Endothelial cell of umbilical vein (primary cell): ENCODE data around the gene KIZ. TPM values are rescaled to one million over a fixed set of nuclear protein-coding genes. Genes with fewer than 3 reads are reported as not detected.

Experiments
- BruUV-seq: library from RNA; stranded (reverse); fragments of 400-500 nt; replicated peaks from 2 replicates; lab custom pipeline; 2021; lab: Mats Ljungman, UMichigan
- CTCF ChIA-PET: fragments of 300-600, 350-600 bp; sonication (Branson Sonifier 250); formaldehyde crosslinking; loops from one replicate; lab custom pipeline; 2021; ENCODE audit warnings: antibody characterized with exemption, inconsistent platforms; lab: Charles Lee
- POLR2A ChIA-PET: fragments of 300-600, 350-600 bp; sonication (Branson Sonifier 250); formaldehyde crosslinking; loops from one replicate; lab custom pipeline; 2021; ENCODE audit warnings: antibody characterized with exemption, inconsistent platforms; lab: Charles Lee
- DNase-seq: peaks from one replicate; pipeline ENCODE4 v3.0.0-alpha.2; 2011; ENCODE audit warnings: low read depth, low spot score
- FAIRE-seq: peaks from 2 replicates; lab custom pipeline; 2011; peaks lifted over from hg19 to GRCh38; lab: Jason Lieb, UNC
- H2AFZ ChIP-seq: 2 replicates; pipeline ENCODE4 v1.6.0; 2012; ENCODE audit warnings: low read depth, low read length, control low read depth, inconsistent platforms
- H3K27ac ChIP-seq: 2 replicates; pipeline ENCODE4 v1.5.1; 2011; ENCODE audit warnings: low read depth, mild to moderate bottlenecking, control low read depth, low read length, moderate library complexity; ENCODE audit not compliant: insufficient read depth
- H3K27me3 ChIP-seq, 2 experiments: 2 replicates each; pipeline versions ENCODE4 v1.6.0 to v1.6.1; 2011; ENCODE audit warnings: low read length in 2 of 2, mixed read lengths in 1 of 2; ENCODE audit not compliant: control insufficient read depth in 2 of 2, insufficient read depth in 2 of 2
- H3K36me3 ChIP-seq, 2 experiments: 2 replicates in 1 of 2; 3 replicates in 1 of 2; pipeline ENCODE4 v1.5.1; 2011; ENCODE audit warnings: low read length in 2 of 2, mild to moderate bottlenecking in 1 of 2, moderate library complexity in 1 of 2; ENCODE audit not compliant: control insufficient read depth in 2 of 2, insufficient read depth in 2 of 2; ENCODE audit errors: extremely low read depth in 1 of 2
- H3K4me1 ChIP-seq: 3 replicates; pipeline ENCODE4 v1.5.1; 2011; ENCODE audit warnings: mild to moderate bottlenecking, low read length; ENCODE audit not compliant: control insufficient read depth, insufficient read depth; ENCODE audit errors: extremely low read depth
- H3K4me2 ChIP-seq: 2 replicates; pipeline ENCODE4 v1.6.1; 2011; ENCODE audit warnings: low read length, control low read depth, mixed read lengths; ENCODE audit not compliant: insufficient read depth
- H3K4me3 ChIP-seq, 3 experiments: fragments of 200-600 bp in 1 of 3; sonication (generic), shearing (Covaris generic) in 1 of 3; replicated peaks in 1 of 3; 2 replicates each; pipeline ENCODE4 v1.5.1; 2011 to 2016; ENCODE audit warnings: control low read depth in 3 of 3, low read length in 3 of 3, mild to moderate bottlenecking in 2 of 3, inconsistent platforms in 1 of 3, low read depth in 1 of 3, moderate library complexity in 1 of 3; ENCODE audit not compliant: insufficient read depth in 1 of 3
- H3K79me2 ChIP-seq: 2 replicates; pipeline ENCODE4 v1.6.0; 2012; ENCODE audit warnings: low read length, inconsistent platforms; ENCODE audit not compliant: control insufficient read depth, insufficient read depth
- H3K9ac ChIP-seq: replicated peaks from 2 replicates; pipeline ENCODE3; 2011; ENCODE audit warnings: low read length, control low read depth; ENCODE audit not compliant: insufficient read depth; ENCODE audit errors: extremely low read depth
- H3K9me1 ChIP-seq: replicated peaks from 3 replicates; pipeline ENCODE4 v1.6.0; 2011; ENCODE audit warnings: mild to moderate bottlenecking, low read length; ENCODE audit not compliant: control insufficient read depth, insufficient read depth; ENCODE audit errors: extremely low read depth
- H3K9me3 ChIP-seq: replicated peaks from 2 replicates; pipeline ENCODE4 v1.5.1; 2012; ENCODE audit warnings: low read length, inconsistent platforms; ENCODE audit not compliant: control insufficient read depth, insufficient read depth
- H4K20me1 ChIP-seq: replicated peaks from 2 replicates; pipeline ENCODE3; 2011; ENCODE audit warnings: mild to moderate bottlenecking, low read length; ENCODE audit not compliant: control insufficient read depth, insufficient read depth; ENCODE audit errors: extremely low read depth
- EZH2 ChIP-seq: IDR thresholded peaks from 2 replicates; pipeline ENCODE4 v1.6.1; 2012; ENCODE audit warnings: borderline replicate concordance, low read depth, mild to moderate bottlenecking, moderate library complexity, low read length, inconsistent platforms; ENCODE audit not compliant: severe bottlenecking
- FOS ChIP-seq: IDR thresholded peaks from 2 replicates; pipeline ENCODE4 v1.6.1; 2011; ENCODE audit warnings: mild to moderate bottlenecking, low read length, moderate library complexity, borderline replicate concordance; ENCODE audit not compliant: insufficient read depth
- GATA2 ChIP-seq: IDR thresholded peaks from 2 replicates; pipeline ENCODE4 v1.7.0; 2011; ENCODE audit warnings: low read depth, mild to moderate bottlenecking, moderate library complexity, mixed read lengths, low read length; ENCODE audit not compliant: insufficient read length, insufficient read depth
- JUN ChIP-seq: IDR thresholded peaks from 2 replicates; pipeline ENCODE4 v1.6.1; 2011; ENCODE audit warnings: borderline replicate concordance, low read depth; ENCODE audit not compliant: insufficient read length, insufficient read depth
- MYC ChIP-seq: IDR thresholded peaks from one replicate; pipeline ENCODE4 v1.6.1; 2011; ENCODE audit warnings: mild to moderate bottlenecking, low read depth, low read length
- POLR2A ChIP-seq: IDR thresholded peaks from 2 replicates; pipeline ENCODE4 v1.6.1; 2012; ENCODE audit warnings: low read depth, mild to moderate bottlenecking, control low read depth, low read length
- POLR2AphosphoS5 ChIP-seq: IDR thresholded peaks from 2 replicates; pipeline ENCODE4 v1.6.1; 2012; ENCODE audit warnings: low read depth, mild to moderate bottlenecking, control low read depth, low read length, moderate library complexity; ENCODE audit not compliant: insufficient read depth
- dilution Hi-C: fragments of 300-500 bp; cut with MboI; formaldehyde crosslinking; loops from one replicate; pipeline ENCODE4 v1.15.0; 2019; ENCODE audit warnings: low sequenced_read_pairs; ENCODE audit not compliant: extremely low pct_ligation_motif_present
- intact Hi-C: fragments of 100-400 bp; cut with micrococcal nuclease; formaldehyde crosslinking; loops from one replicate; pipeline ENCODE4 v1.10.0; 2022
- polyA plus RNA-seq, 4 experiments: library from polyadenylated mRNA; depleted of rRNA in 3 of 4; stranded (reverse) in 3 of 4; unstranded in 1 of 4; fragments of >200 nt; gene quantifications; 2 replicates each; pipeline versions ENCODE4 v1.2.1 to v1.2.3, GENCODE V29; 2011 to 2012; ENCODE audit warnings: missing spikeins in 1 of 4
- total RNA-seq: library from RNA; stranded (reverse); gene quantifications from 2 replicates; pipeline ENCODE4 v1.2.3, GENCODE V29; 2021
- TF ChIP-seq, protein P1 (sequence below), 2 donors: IDR thresholded peaks; 1 replicate in 1 of 2; 2 replicates in 1 of 2; pipeline ENCODE4 v1.5.1; 2011; ENCODE audit warnings: low read length in 2 of 2, mild to moderate bottlenecking in 2 of 2, moderate library complexity in 2 of 2, control low read depth in 1 of 2, inconsistent platforms in 1 of 2, low read depth in 1 of 2; ENCODE audit not compliant: insufficient read depth in 1 of 2; ENCODE audit errors: extremely low read depth in 1 of 2
- TF ChIP-seq, protein P2 (sequence below): IDR thresholded peaks from 2 replicates; pipeline ENCODE4 v1.6.1; 2011; ENCODE audit not compliant: insufficient read depth, insufficient read length

The KIZ gene
- total and polyA plus RNA-seq, 2 donors (not counting 3 experiments of a cell fraction or from before 2014, with no cell fraction given), result 3.9 to 7.3 TPM

DNA sequence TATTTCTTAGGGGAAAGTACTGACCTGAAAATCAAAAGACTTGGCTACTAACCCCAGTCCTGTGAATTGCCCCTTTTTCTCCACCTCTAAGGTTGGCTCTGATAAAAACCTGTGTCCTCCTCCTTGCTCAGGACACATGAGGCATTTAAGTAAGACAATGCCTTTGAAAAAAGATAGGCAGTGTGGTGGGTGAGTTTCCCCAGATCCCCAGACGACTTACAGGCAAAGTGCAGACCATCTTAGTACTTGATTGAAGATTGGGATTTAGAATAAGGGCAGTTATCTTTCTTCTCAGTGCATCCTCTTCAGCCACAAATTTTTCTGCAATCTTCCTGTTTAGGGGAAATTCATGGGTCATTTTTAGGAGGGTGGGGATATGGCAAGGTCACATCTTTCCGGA lies 87.8 kb downstream of the KIZ start:
- no peaks in the 10 kb centered on the region for H3K9me1 ChIP-seq
- no peak for FAIRE-seq
- intact Hi-C loops (no loop called here), dilution Hi-C loops (no loop called here)
- H3K27me3 ChIP-seq, result no peaks in the 10 kb centered on the region
- H3K36me3 ChIP-seq, result no peaks in the 10 kb centered on the region
- no peak overlapping the region for H3K4me2 ChIP-seq
- no peak overlapping the region for H3K9ac ChIP-seq
- TF ChIP-seq, protein P1, sequence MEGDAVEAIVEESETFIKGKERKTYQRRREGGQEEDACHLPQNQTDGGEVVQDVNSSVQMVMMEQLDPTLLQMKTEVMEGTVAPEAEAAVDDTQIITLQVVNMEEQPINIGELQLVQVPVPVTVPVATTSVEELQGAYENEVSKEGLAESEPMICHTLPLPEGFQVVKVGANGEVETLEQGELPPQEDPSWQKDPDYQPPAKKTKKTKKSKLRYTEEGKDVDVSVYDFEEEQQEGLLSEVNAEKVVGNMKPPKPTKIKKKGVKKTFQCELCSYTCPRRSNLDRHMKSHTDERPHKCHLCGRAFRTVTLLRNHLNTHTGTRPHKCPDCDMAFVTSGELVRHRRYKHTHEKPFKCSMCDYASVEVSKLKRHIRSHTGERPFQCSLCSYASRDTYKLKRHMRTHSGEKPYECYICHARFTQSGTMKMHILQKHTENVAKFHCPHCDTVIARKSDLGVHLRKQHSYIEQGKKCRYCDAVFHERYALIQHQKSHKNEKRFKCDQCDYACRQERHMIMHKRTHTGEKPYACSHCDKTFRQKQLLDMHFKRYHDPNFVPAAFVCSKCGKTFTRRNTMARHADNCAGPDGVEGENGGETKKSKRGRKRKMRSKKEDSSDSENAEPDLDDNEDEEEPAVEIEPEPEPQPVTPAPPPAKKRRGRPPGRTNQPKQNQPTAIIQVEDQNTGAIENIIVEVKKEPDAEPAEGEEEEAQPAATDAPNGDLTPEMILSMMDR (IDR thresholded peaks at IDR 0.05; ENCODE audit: extremely low read depth in 1 of 2, insufficient read depth in 1 of 2, low read depth in 1 of 2, low read length in 2 of 2), result no peak
- TF ChIP-seq EZH2 (no peak), POLR2AphosphoS5 (no peak), FOS (no peak), MYC (no peak), POLR2A (no peak), JUN (no peak), GATA2 (no peak)
- TF ChIP-seq, protein P2, sequence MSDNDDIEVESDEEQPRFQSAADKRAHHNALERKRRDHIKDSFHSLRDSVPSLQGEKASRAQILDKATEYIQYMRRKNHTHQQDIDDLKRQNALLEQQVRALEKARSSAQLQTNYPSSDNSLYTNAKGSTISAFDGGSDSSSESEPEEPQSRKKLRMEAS, result no peak
- no peaks in the 10 kb centered on the region for H3K4me1 ChIP-seq
- no peaks in the 10 kb centered on the region for H4K20me1 ChIP-seq
- ChIA-PET POLR2A (no interaction called here), CTCF (no interaction called here)
- H3K9me3 ChIP-seq, result no peaks in the 10 kb centered on the region
- H3K27ac ChIP-seq, result no peak overlapping the region
- H3K4me3 ChIP-seq, result no peak overlapping the region
- no peak for DNase-seq
- BruUV-seq, result no TSS peak
- H2AFZ ChIP-seq, result no peak overlapping the region
- H3K79me2 ChIP-seq, result no peaks in the 10 kb centered on the region
